ENCODE measurements around the gene ADCY9.

ADCY9 gene

GRCh38 chr16:3912897-3913296 is 203.3 kb downstream of the ADCY9 start:
- no peaks in the 10 kb centered on the region for H3K27me3 Mint-ChIP-seq
- no peaks in the 10 kb centered on the region for H3K4me1 Mint-ChIP-seq

More at GRCh38 chr16:3912897-3913296, 203.3 kb downstream of the ADCY9 start:
- no peak for DNase-seq
- H3K9me3 Mint-ChIP-seq = no peaks in the 10 kb centered on the region
- no peak for ATAC-seq
- H3K27ac Mint-ChIP-seq = no peak overlapping the region
- H3K4me3 Mint-ChIP-seq = no peak overlapping the region
